Ectodermal cell (in vitro differentiated cells): ENCODE results near the gene GRM7.

ENCODE experiments used
- H3K27ac ChIP-seq: 2 replicates; pipeline ENCODE4 v1.7.0; 2013; ENCODE audit warnings: mild to moderate bottlenecking, low read depth, low read length; ENCODE audit not compliant: insufficient read depth, poor library complexity, severe bottlenecking
- H3K27me3 ChIP-seq: 2 replicates; pipeline ENCODE4 v1.7.0; 2013; ENCODE audit warnings: mild to moderate bottlenecking, low read length; ENCODE audit not compliant: insufficient read depth, control insufficient read depth, poor library complexity, severe bottlenecking
- H3K36me3 ChIP-seq: one replicate; pipeline ENCODE4 v1.7.0; 2013; ENCODE audit warnings: low read length; ENCODE audit not compliant: control insufficient read depth, insufficient read depth
- H3K4me1 ChIP-seq: one replicate; pipeline ENCODE4 v1.7.0; 2013; ENCODE audit warnings: low read length; ENCODE audit not compliant: control insufficient read depth, insufficient read depth
- H3K4me3 ChIP-seq: 2 replicates; pipeline ENCODE4 v1.7.0; 2013; ENCODE audit warnings: low read depth, low read length, control low read depth; ENCODE audit not compliant: insufficient read depth
- H3K9me3 ChIP-seq: 2 replicates; pipeline ENCODE4 v1.7.0; 2013; ENCODE audit warnings: mild to moderate bottlenecking, low read length, moderate library complexity; ENCODE audit not compliant: control insufficient read depth
- WGBS, 2 experiments: methylation state at CpG; one replicate each; pipeline ENCODE4 v1.1.7; 2013; ENCODE audit warnings: missing lambda C conversion rate in 2 of 2; 5-methylcytosine and 5-hydroxymethylcytosine counted together

The GRM7 gene

GRCh38 chr3:7275396-7275795 is 414.5 kb downstream of the GRM7 start:
- H3K27me3 ChIP-seq: no peaks in the 10 kb centered on the region
- WGBS, 2 experiments: 98 to 100% methylated on average over 2 of the region's 2 CpGs

GRCh38 chr3:7280318-7280717 is 419.4 kb downstream of the GRM7 start:
- no peak overlapping the region for H3K4me3 ChIP-seq
- 90 to 94% methylated on average over 4 of the region's 4 CpGs for WGBS, 2 experiments
- no peaks in the 10 kb centered on the region for H3K36me3 ChIP-seq
- no peaks in the 10 kb centered on the region for H3K27me3 ChIP-seq
- no peaks in the 10 kb centered on the region for H3K4me1 ChIP-seq
- H3K9me3 ChIP-seq: no peaks in the 10 kb centered on the region
- H3K27ac ChIP-seq: no peak overlapping the region

More at GRCh38 chr3:7275396-7275795, 414.5 kb downstream of the GRM7 start:
- Histone ChIP-seq H3K36me3 (no peaks in the 10 kb centered on the region), H3K9me3 (no peaks in the 10 kb centered on the region), H3K27ac (no peak overlapping the region), H3K4me3 (no peak overlapping the region), H3K4me1 (no peaks in the 10 kb centered on the region)

DNA sequence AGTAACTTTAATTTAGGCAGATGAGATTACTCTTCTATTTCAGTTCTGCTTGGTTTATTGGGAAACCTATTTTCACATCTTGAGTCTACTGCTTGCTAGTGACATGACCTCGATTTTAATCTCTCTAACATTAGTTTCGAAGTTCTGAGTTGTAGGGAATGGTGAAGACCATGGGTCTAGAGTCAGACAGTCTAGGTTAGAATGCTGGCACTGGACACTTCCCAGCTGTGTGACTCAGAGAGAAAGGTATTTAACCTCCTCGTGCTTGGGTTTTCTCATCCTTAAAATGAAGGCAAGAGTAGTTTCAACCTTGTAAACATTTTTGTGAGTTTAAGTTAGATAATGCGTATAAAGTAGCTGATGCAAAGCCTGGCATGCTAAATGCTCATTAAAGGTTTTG is 422.1 kb downstream of the GRM7 start:
- Histone ChIP-seq H3K9me3 (no peaks in the 10 kb centered on the region), H3K27ac (no peak overlapping the region), H3K36me3 (no peaks in the 10 kb centered on the region), H3K4me3 (no peak overlapping the region), H3K27me3 (no peaks in the 10 kb centered on the region), H3K4me1 (no peaks in the 10 kb centered on the region)
- whole genome bisulfite sequencing, 2 experiments: 88 to 94% methylated on average over 3 to 4 of the region's 4 CpGs

DNA sequence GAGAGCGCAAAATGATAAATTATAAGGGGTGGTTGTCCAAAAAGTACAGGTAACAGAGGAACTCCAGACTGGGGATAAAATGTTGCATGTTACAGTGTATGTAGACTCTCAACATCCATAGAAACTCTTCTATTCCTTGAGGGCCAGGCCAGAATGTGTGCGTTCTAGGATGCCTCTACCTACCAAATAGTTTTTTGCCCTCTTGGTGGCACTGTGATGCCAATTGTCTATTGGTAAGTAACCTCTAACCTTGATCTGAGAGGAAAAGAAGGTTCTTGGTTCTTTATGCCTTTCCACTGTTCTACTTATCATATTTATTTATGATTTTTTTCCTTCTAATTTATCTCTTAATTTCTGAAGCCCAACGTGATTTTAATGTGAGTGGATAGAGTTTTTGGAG is 424.6 kb downstream of the GRM7 start:
- no peaks in the 10 kb centered on the region for H3K36me3 ChIP-seq
- no peaks in the 10 kb centered on the region for H3K9me3 ChIP-seq
- H3K4me1 ChIP-seq: no peaks in the 10 kb centered on the region
- no peaks in the 10 kb centered on the region for H3K27me3 ChIP-seq
- WGBS, 2 experiments: 68 to 91% methylated on average over 2 of the region's 3 CpGs
- H3K27ac ChIP-seq: no peak overlapping the region
- H3K4me3 ChIP-seq: no peak overlapping the region

DNA sequence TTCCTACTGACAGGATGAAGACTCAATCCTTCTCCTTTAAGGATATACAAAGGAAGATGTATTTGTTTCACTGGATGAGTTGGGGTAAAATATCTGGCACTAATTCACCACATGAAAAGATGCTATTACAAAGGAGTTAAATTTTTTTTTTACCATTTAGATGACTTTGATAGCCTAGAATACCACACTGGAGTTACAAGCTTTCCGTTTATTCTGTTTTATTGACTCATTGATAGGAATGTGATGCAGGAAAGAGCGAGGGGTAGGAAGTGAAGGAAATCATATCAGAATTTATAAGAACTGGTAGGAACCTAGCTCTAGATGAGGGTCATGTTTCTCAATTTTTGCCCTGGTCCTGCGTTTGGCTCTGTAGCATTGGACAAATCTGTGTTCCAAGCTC is 427.2 kb downstream of the GRM7 start:
- Histone ChIP-seq H3K27ac (no peak overlapping the region), H3K4me3 (no peak overlapping the region), H3K27me3 (no peaks in the 10 kb centered on the region), H3K4me1 (no peaks in the 10 kb centered on the region), H3K9me3 (no peaks in the 10 kb centered on the region), H3K36me3 (no peaks in the 10 kb centered on the region)
- 92 to 97% methylated on average over 3 of the region's 3 CpGs for WGBS, 2 experiments

- Histone ChIP-seq H3K36me3 (no peaks in the 10 kb centered on the region), H3K4me1 (no peaks in the 10 kb centered on the region), H3K27me3 (no peaks in the 10 kb centered on the region), H3K4me3 (no peak overlapping the region), H3K27ac (no peak overlapping the region), H3K9me3 (no peaks in the 10 kb centered on the region)
- WGBS, 2 experiments: 88 to 98% methylated on average over 1 of the region's 1 CpG
These were observed 428.2 kb downstream of the GRM7 start for GRCh38 chr3:7289121-7289520.

DNA sequence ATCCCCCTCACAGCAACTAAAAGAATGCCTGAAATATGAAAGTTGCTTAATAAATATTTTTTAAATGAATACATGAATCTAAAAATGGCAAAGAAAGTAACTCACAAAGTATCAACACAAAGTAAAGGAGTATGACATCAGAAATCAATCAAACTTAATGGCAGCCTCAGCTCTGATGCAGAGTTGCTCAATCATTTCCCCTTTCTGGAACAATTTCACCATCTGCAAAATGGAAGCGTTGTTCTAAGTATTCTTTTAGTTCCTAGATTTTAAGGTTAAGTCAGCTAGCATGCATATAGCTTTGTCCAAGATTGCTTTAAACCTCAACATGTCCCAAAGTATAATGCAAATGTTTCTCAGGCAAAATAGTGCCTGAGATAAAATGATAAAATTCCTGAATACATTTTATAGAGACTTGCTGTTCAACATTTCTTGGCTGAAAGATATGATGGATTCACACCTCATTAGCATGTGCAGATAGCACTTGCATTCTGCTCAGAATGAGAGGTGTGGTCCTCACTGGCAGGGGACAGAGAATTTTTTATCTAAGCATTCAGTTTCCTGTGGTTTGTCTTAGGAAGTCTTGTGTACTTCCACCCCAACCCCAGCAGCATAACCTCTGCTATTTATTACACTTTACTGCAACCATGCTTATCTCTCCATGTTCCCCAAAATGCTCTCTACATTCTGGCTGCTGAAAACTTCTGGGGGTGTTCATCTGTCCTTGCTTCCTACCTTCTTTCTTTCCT is 429.3 kb downstream of the GRM7 start:
- no peaks in the 10 kb centered on the region for H3K4me1 ChIP-seq
- WGBS, 2 experiments: 100% methylated on average over 1 of the region's 1 CpG

DNA sequence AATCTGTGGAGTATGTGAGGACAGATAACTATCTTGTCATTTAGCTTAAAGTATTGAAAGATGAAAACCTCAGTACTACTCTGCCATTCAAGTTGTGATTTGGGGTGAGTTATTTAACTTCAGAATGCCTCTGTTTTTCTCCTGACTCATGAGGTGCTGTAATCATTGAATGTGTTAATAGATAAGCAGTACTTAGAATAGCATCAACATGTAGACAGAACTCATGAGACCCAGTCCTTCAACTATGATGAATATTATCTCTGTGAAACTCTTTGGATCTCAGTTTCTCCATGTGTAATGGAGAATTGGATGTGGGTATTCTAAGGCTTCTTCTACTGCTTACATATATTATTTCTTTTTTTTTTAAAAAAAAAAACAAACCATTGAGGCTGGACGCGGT is 431.4 kb downstream of the GRM7 start:
- H3K9me3 ChIP-seq: no peaks in the 10 kb centered on the region
- no peaks in the 10 kb centered on the region for H3K27me3 ChIP-seq
- no peak overlapping the region for H3K27ac ChIP-seq
- no peak overlapping the region for H3K4me3 ChIP-seq
- H3K4me1 ChIP-seq: no peaks in the 10 kb centered on the region
- H3K36me3 ChIP-seq: no peaks in the 10 kb centered on the region
- 88 to 89% methylated on average over 2 of the region's 2 CpGs for WGBS, 2 experiments

More for the DNA sequence above, 429.3 kb downstream of the GRM7 start:
- Histone ChIP-seq H3K36me3 (no peaks in the 10 kb centered on the region), H3K27ac (no peak overlapping the region), H3K27me3 (no peaks in the 10 kb centered on the region), H3K9me3 (no peaks in the 10 kb centered on the region), H3K4me3 (no peak overlapping the region)

- Histone ChIP-seq H3K27me3 (no peaks in the 10 kb centered on the region), H3K36me3 (no peaks in the 10 kb centered on the region), H3K4me3 (no peak overlapping the region), H3K4me1 (no peaks in the 10 kb centered on the region), H3K9me3 (no peaks in the 10 kb centered on the region), H3K27ac (no peak overlapping the region)
- 94% methylated on average over 5 to 7 of the region's 7 CpGs for WGBS, 2 experiments
These were observed 432.4 kb downstream of the GRM7 start for GRCh38 chr3:7293286-7293685.

DNA sequence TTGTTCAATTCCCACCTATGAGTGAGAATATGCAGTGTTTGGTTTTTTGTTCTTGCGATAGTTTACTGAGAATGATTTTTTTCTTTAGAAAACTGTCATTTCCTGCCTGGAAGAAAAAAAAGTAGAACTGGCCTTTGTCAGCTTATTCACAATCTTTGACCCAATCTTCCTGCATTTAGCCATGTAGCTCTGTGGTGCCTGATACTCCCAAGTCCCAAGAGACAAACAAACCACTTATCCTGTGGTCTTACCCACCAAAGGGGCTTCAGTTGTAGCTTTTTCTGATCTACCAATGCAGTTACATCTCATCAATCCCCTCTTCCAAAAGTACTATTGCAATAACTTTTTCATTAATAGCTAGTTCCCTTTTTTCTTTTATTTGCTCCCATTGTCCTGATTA is 444.6 kb downstream of the GRM7 start:
- WGBS, 2 experiments: 88 to 92% methylated on average over 1 of the region's 1 CpG
- H3K4me1 ChIP-seq: no peaks in the 10 kb centered on the region
- no peaks in the 10 kb centered on the region for H3K27me3 ChIP-seq
- H3K4me3 ChIP-seq: no peak overlapping the region
- no peak overlapping the region for H3K27ac ChIP-seq
- H3K9me3 ChIP-seq: no peaks in the 10 kb centered on the region
- no peaks in the 10 kb centered on the region for H3K36me3 ChIP-seq
